ENCODE measurements around the gene ANO3.

The ANO3 gene

DNA sequence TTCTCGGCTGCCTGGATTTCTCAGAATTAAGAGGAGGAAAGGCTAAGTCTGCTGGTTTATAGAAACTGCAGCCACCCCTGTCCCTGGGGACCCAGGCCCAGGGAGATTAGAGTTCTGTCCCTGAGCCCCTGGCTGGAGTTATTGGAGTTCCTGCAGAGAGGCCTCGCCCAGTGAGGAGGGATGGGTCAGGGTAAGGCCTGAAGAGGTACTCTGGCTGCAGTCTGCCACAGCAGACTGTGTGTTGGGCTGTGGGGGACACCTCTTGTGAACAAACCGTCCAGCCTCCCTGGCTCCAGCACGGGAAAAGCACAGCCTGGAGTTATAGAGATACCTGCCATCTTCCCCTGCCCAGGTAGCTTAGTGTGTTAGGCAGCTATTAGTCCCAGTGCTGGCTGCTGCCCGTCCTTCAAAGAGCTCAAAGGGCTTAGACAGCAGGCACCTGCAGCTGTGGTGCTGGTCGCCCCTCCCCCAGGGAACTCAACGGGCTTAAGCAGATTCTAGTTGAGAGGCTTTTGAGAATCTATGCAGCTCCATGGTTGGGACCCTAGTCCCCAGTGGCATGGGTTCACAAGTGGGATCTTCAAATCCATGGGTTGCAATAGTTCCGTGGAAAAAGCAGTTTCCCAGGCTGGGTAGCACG, 276.7 kb downstream of the ANO3 start:
- Histone ChIP-seq H3K4me3 (ENCODE audit: insufficient read depth, low read length, poor library complexity, severe bottlenecking) (no peak overlapping the region), H3K9ac (ENCODE audit: low read length) (no peak overlapping the region), H3K9me3 (ENCODE audit: insufficient read depth, low read length) (no peaks in the 10 kb centered on the region), H2AFZ (ENCODE audit: low read depth, low read length, severe bottlenecking) (no peak overlapping the region), H4K20me1 (ENCODE audit: low read depth, low read length) (no peaks in the 10 kb centered on the region), H3F3A (ENCODE audit: insufficient read depth) (no peaks in the 10 kb centered on the region), H3K27ac (ENCODE audit: low read depth, low read length) (no peak overlapping the region), H3K79me2 (ENCODE audit: insufficient read depth, low read length) (no peaks in the 10 kb centered on the region), H3K9me2 (replicated peaks; ENCODE audit: insufficient read depth, low read length) (no peaks in the 10 kb centered on the region), H3K27me3 (ENCODE audit: low read length) (no peaks in the 10 kb centered on the region), H3K36me3 (ENCODE audit: low read length) (no peaks in the 10 kb centered on the region), H3K4me2 (ENCODE audit: low read depth, low read length, poor library complexity, severe bottlenecking) (no peak overlapping the region)
- no peak for TF ChIP-seq EZH2phosphoT487 (conservative IDR thresholded peaks at IDR 0.05; ENCODE audit: low read length)
- TF ChIP-seq, protein P1, sequence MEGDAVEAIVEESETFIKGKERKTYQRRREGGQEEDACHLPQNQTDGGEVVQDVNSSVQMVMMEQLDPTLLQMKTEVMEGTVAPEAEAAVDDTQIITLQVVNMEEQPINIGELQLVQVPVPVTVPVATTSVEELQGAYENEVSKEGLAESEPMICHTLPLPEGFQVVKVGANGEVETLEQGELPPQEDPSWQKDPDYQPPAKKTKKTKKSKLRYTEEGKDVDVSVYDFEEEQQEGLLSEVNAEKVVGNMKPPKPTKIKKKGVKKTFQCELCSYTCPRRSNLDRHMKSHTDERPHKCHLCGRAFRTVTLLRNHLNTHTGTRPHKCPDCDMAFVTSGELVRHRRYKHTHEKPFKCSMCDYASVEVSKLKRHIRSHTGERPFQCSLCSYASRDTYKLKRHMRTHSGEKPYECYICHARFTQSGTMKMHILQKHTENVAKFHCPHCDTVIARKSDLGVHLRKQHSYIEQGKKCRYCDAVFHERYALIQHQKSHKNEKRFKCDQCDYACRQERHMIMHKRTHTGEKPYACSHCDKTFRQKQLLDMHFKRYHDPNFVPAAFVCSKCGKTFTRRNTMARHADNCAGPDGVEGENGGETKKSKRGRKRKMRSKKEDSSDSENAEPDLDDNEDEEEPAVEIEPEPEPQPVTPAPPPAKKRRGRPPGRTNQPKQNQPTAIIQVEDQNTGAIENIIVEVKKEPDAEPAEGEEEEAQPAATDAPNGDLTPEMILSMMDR (IDR thresholded peaks at IDR 0.05; ENCODE audit: insufficient read depth, low read length, poor library complexity, severe bottlenecking) = no peak

DNA sequence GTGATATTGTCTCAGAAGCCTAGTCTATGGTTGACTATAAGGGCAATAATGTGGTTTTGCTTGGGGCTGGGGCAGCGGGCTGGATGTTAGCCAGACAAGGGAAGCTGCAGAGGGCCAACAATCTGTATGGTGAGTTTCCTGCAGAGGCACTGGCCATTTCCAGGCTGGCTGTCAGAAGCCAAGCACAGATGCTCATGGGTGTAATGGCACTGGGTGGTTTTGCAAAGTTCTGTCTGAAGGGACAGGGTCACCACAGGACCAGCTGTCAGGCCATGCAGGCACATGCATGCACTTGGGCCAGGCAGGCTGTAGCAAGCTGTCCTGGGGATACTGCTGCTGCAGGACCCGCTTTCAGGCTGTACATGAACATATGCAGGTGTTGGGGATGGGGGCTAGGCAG, 281.8 kb downstream of the ANO3 start:
- TF ChIP-seq, protein P1 (IDR thresholded peaks at IDR 0.05; ENCODE audit: insufficient read depth, low read length, poor library complexity, severe bottlenecking) = no peak
- no peak for TF ChIP-seq EZH2phosphoT487 (conservative IDR thresholded peaks at IDR 0.05; ENCODE audit: low read length)

DNA sequence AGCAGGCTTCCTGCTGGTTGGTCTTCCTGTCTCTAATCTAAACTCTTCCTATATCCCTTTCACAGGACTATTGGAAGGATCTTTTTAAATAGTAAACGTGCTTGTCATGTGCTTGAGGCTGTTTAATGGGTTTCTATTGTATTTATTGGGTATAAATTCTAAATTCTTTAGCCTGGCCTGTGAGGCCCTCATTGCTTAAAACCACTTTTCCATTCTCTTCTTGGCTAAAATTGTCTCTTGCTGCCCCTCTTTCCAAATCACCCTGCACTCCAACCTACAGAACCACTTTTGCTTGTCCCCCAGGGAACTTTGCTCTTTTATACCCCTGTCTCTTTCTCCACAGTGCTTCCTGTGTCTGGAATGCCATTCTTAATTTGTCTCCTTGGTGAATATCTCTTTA, 286.5 kb downstream of the ANO3 start:
- Histone ChIP-seq H3K36me3 (ENCODE audit: low read length) (no peaks in the 10 kb centered on the region), H3K9ac (ENCODE audit: low read length) (no peak overlapping the region), H3K27ac (ENCODE audit: low read depth, low read length) (no peak overlapping the region), H3F3A (ENCODE audit: insufficient read depth) (no peaks in the 10 kb centered on the region), H4K20me1 (ENCODE audit: low read depth, low read length) (no peaks in the 10 kb centered on the region), H3K9me3 (ENCODE audit: insufficient read depth, low read length) (no peaks in the 10 kb centered on the region), H3K4me2 (ENCODE audit: low read depth, low read length, poor library complexity, severe bottlenecking) (no peak overlapping the region), H3K27me3 (ENCODE audit: low read length) (no peaks in the 10 kb centered on the region), H3K4me3 (ENCODE audit: insufficient read depth, low read length, poor library complexity, severe bottlenecking) (no peak overlapping the region), H2AFZ (ENCODE audit: low read depth, low read length, severe bottlenecking) (no peak overlapping the region), H3K79me2 (ENCODE audit: insufficient read depth, low read length) (no peaks in the 10 kb centered on the region), H3K9me2 (replicated peaks; ENCODE audit: insufficient read depth, low read length) (no peaks in the 10 kb centered on the region)
- TF ChIP-seq, protein P1 (IDR thresholded peaks at IDR 0.05; ENCODE audit: insufficient read depth, low read length, poor library complexity, severe bottlenecking) = no peak

More for the DNA sequence above, 281.8 kb downstream of the ANO3 start:
- H3K9me3 ChIP-seq (ENCODE audit: insufficient read depth, low read length) = no peaks in the 10 kb centered on the region
- no peaks in the 10 kb centered on the region for H3F3A ChIP-seq (ENCODE audit: insufficient read depth)
- H3K4me3 ChIP-seq (ENCODE audit: insufficient read depth, low read length, poor library complexity, severe bottlenecking) = no peak overlapping the region
- no peak overlapping the region for H3K9ac ChIP-seq (ENCODE audit: low read length)
- no peaks in the 10 kb centered on the region for H3K79me2 ChIP-seq (ENCODE audit: insufficient read depth, low read length)
- H4K20me1 ChIP-seq (ENCODE audit: low read depth, low read length) = no peaks in the 10 kb centered on the region
- H3K27me3 ChIP-seq (ENCODE audit: low read length) = no peaks in the 10 kb centered on the region
- H3K27ac ChIP-seq (ENCODE audit: low read depth, low read length) = no peak overlapping the region
- H3K36me3 ChIP-seq (ENCODE audit: low read length) = no peaks in the 10 kb centered on the region
- no peaks in the 10 kb centered on the region for H3K9me2 ChIP-seq (replicated peaks; ENCODE audit: insufficient read depth, low read length)
- no peak overlapping the region for H2AFZ ChIP-seq (ENCODE audit: low read depth, low read length, severe bottlenecking)
- no peak overlapping the region for H3K4me2 ChIP-seq (ENCODE audit: low read depth, low read length, poor library complexity, severe bottlenecking)
